HepG2 (cell line): ENCODE data around the gene DRC7. TPM values are rescaled to one million over a fixed set of nuclear protein-coding genes. Genes with fewer than 3 reads are reported as not detected.

Experiments
- FOXK1 ChIP-seq: sonication (generic); formaldehyde crosslinking; IDR thresholded peaks from 2 replicates; pipeline ENCODE4 v1.4.0; 2020; ENCODE audit warnings: low read depth, missing genetic modification reagents, borderline replicate concordance
- FOXP1 ChIP-seq, 2 experiments: fragments of 450-650 bp in 1 of 2; IDR thresholded peaks; 2 replicates each; pipeline ENCODE4 v1.6.1; 2017 to 2018; ENCODE audit warnings: antibody characterized with exemption in 1 of 2
- GPBP1L1 ChIP-seq: sonication (generic); formaldehyde crosslinking; IDR thresholded peaks from 2 replicates; pipeline ENCODE4 v1.5.0; 2020; ENCODE audit warnings: mild to moderate bottlenecking, missing genetic modification reagents
- MAFK ChIP-seq, 2 experiments: IDR thresholded peaks in 1 of 2; conservative IDR thresholded peaks in 1 of 2; 2 replicates each; pipeline ENCODE4 v1.6.1; 2011; ENCODE audit warnings: improper control_type of control experiment in 2 of 2, low read length in 2 of 2
- MLX ChIP-seq: IDR thresholded peaks from 2 replicates; pipeline ENCODE4 v1.6.1; 2016
- NKX3-1 ChIP-seq: sonication (generic); formaldehyde crosslinking; IDR thresholded peaks from 2 replicates; pipeline ENCODE4 v1.5.0; 2020; ENCODE audit warnings: missing genetic modification reagents
- RFX3 ChIP-seq: IDR thresholded peaks from 2 replicates; pipeline ENCODE4 v1.6.1; 2016; ENCODE audit warnings: missing biosample characterization, missing genetic modification reagents
- SNRNP70 ChIP-seq: fragments of 200-400 bp; formaldehyde crosslinking; IDR thresholded peaks from 2 replicates; pipeline ENCODE4 v1.6.1; 2017; ENCODE audit warnings: mild to moderate bottlenecking, low read depth, low read length, moderate library complexity
- SOX5 ChIP-seq: IDR thresholded peaks from 2 replicates; pipeline ENCODE4 v1.6.1; 2016; ENCODE audit warnings: borderline replicate concordance
- TCF12 ChIP-seq, 2 experiments: fragments of 450-650 bp in 1 of 2; sonication (generic) in 1 of 2; formaldehyde crosslinking in 1 of 2; IDR thresholded peaks; 2 replicates each; pipeline versions ENCODE4 v1.6.1 to v1.8.0; 2017 to 2022; ENCODE audit warnings: antibody characterized with exemption in 1 of 2, mild to moderate bottlenecking in 1 of 2, missing genetic modification reagents in 1 of 2, moderate library complexity in 1 of 2
- THAP11 ChIP-seq: IDR thresholded peaks from 2 replicates; pipeline ENCODE4 v1.6.1; 2016; ENCODE audit warnings: missing biosample characterization, missing genetic modification reagents
- TRIM22 ChIP-seq: fragments of 450-650 bp; IDR thresholded peaks from 2 replicates; pipeline ENCODE4 v1.6.1; 2017
- ZBTB14 ChIP-seq: sonication (generic); formaldehyde crosslinking; IDR thresholded peaks from 2 replicates; pipeline ENCODE4 v1.4.0; 2020; ENCODE audit warnings: missing genetic modification reagents
- ZFP36L1 ChIP-seq: sonication (generic); formaldehyde crosslinking; IDR thresholded peaks from 2 replicates; pipeline ENCODE4 v1.8.0; 2022; ENCODE audit warnings: mild to moderate bottlenecking, missing genetic modification reagents, moderate library complexity
- ZNF235 ChIP-seq: sonication (generic); formaldehyde crosslinking; IDR thresholded peaks from 2 replicates; pipeline ENCODE4 v1.8.1; 2023; ENCODE audit warnings: mild to moderate bottlenecking, missing genetic modification reagents, borderline replicate concordance
- ZNF367 ChIP-seq: sonication (generic); formaldehyde crosslinking; IDR thresholded peaks from 2 replicates; pipeline ENCODE4 v1.4.0; 2020; ENCODE audit warnings: missing genetic modification reagents, borderline replicate concordance
- ZNF503 ChIP-seq: sonication (generic); formaldehyde crosslinking; IDR thresholded peaks from 2 replicates; pipeline ENCODE4 v1.4.0; 2020; ENCODE audit warnings: missing genetic modification reagents
- ZNF550 ChIP-seq: sonication (generic); formaldehyde crosslinking; IDR thresholded peaks from 2 replicates; pipeline ENCODE4 v1.4.0; 2020; ENCODE audit warnings: mild to moderate bottlenecking, missing genetic modification reagents, borderline replicate concordance
- ZNF781 ChIP-seq: sonication (generic); formaldehyde crosslinking; IDR thresholded peaks from 2 replicates; pipeline ENCODE4 v1.5.1; 2020; ENCODE audit warnings: borderline replicate concordance, mild to moderate bottlenecking, missing genetic modification reagents; ENCODE audit errors: not compliant biosample characterization
- ZSCAN30 ChIP-seq: sonication (generic); formaldehyde crosslinking; IDR thresholded peaks from 2 replicates; pipeline ENCODE4 v1.5.0; 2020; ENCODE audit warnings: mild to moderate bottlenecking, missing genetic modification reagents
- polyA plus RNA-seq, 8 experiments: library from polyadenylated mRNA; depleted of rRNA in 3 of 8; stranded (reverse) in 7 of 8; unstranded in 1 of 8; fragments of >200 nt; fragmentation: Illumina TruSeq in 4 of 8; extraction: Trizol in 4 of 8; gene quantifications; 2 replicates each; pipeline versions ENCODE4 v1.2.1 to v1.2.3, GENCODE V29; 2011 to 2016; ENCODE audit warnings: low read depth in 4 of 8, missing spikeins in 1 of 8, mixed read lengths in 1 of 8; ENCODE audit not compliant: insufficient read depth in 1 of 8
- total RNA-seq, 5 experiments: library from RNA; depleted of rRNA; stranded (reverse); fragments of >200 nt; fragmentation: Illumina TruSeq; extraction: Trizol; gene quantifications; 2 replicates each; pipeline ENCODE4 v1.2.3, GENCODE V29; 2016; ENCODE audit warnings: low read depth in 1 of 5
- TF ChIP-seq, protein P1 (sequence below): sonication (generic); IDR thresholded peaks from 2 replicates; pipeline ENCODE4 v1.6.1; 2016; ENCODE audit warnings: low read depth, borderline replicate concordance

DRC7 gene
- total and polyA plus RNA-seq, 2 of the 13 experiments (the other 11 are each of a cell fraction or from before 2014, with no cell fraction given) = 2.7 to 3.4 TPM

GRCh38 chr16:57704011-57704904, 9.7 kb downstream of the DRC7 start (continued):
- TF ChIP-seq ZNF503 (CRISPR knock-in tag) (peak; percentile 47), TRIM22 (no peak), ZNF367 (CRISPR knock-in tag) (no peak), ZBTB14 (CRISPR knock-in tag) (no peak), THAP11 (CRISPR knock-in tag) (peak; percentile 68), ZNF235 (CRISPR knock-in tag) (no peak), GPBP1L1 (CRISPR knock-in tag) (no peak), ZFP36L1 (CRISPR knock-in tag) (peak; percentile 81; the same call in 1 of the 2 replicates), ZSCAN30 (peak; percentile 67; the same call in 1 of the 2 replicates), TCF12 (IDR thresholded peaks at IDR 0.05) (no peak), TCF12 (CRISPR knock-in tag; IDR thresholded peaks at IDR 0.05) (no peak), MLX (CRISPR knock-in tag) (0 out of 2 replicates have a peak, but pooled peaks have one; percentile 36), SOX5 (CRISPR knock-in tag) (peak; percentile 83; the same call in 1 of the 2 replicates), FOXP1 (IDR thresholded peaks at IDR 0.05) (no peak), FOXP1 (CRISPR knock-in tag; IDR thresholded peaks at IDR 0.05) (peak; percentile 79; the same call in 1 of the 2 replicates), ZNF781 (CRISPR knock-in tag) (no peak), SNRNP70 (no peak), MAFK (conservative IDR thresholded peaks at IDR 0.05 in 1 of 2, IDR thresholded peaks at IDR 0.05 in 1 of 2; ENCODE audit: low read length in 2 of 2) (no peak), NKX3-1 (CRISPR knock-in tag) (0 out of 2 replicates have a peak, but pooled peaks have one; percentile 17), FOXK1 (peak; percentile 43; the same call in 1 of the 2 replicates), ZNF550 (CRISPR knock-in tag) (no peak), RFX3 (no peak)
- TF ChIP-seq, protein P1, sequence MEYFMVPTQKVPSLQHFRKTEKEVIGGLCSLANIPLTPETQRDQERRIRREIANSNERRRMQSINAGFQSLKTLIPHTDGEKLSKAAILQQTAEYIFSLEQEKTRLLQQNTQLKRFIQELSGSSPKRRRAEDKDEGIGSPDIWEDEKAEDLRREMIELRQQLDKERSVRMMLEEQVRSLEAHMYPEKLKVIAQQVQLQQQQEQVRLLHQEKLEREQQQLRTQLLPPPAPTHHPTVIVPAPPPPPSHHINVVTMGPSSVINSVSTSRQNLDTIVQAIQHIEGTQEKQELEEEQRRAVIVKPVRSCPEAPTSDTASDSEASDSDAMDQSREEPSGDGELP = peak; percentile 63; the same call in 1 of the 2 replicates
